ENCODE results near the gene YWHAQ.
"Not testable (repeated sequence)": the region's sequence is repeated elsewhere in the genome, so short reads cannot be mapped to it uniquely, and the experiment has no call there.

Gene YWHAQ

DNA sequence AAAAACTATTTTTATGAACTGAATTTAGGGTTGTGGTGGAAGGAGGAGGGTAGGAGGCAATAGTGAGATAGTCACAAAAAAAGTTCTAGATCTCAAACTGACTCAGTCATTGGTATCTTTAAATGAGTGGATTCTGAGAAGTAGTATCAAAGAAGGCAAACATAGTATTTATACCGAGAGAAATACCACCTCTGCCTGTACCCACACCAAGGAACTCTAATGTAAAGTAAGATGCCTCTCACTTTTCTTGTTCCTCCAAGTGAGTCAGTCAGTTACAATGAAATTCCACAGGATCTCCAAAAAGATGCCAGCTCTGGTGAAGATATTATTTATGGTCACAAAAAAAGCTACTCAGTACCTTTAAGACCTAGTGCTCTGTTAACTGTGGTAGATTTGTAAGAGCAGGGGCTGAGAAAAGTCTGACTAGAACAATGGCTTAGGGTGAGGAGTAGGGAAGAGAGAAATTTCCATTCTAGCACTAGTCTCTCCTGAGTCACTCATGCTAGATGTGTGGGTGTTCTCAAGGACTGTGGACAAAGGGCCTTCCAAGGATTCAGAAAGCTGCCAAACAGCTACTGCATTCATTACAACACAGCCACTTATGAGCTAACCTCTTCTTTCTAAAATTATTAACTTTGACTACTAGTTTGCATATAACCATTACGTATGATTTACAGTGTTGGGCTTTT is 36.3 kb downstream of the YWHAQ start:
- H3K27ac ChIP-seq = peak overlapping the region; percentile 7 to 60
- TF ChIP-seq, protein P1, sequence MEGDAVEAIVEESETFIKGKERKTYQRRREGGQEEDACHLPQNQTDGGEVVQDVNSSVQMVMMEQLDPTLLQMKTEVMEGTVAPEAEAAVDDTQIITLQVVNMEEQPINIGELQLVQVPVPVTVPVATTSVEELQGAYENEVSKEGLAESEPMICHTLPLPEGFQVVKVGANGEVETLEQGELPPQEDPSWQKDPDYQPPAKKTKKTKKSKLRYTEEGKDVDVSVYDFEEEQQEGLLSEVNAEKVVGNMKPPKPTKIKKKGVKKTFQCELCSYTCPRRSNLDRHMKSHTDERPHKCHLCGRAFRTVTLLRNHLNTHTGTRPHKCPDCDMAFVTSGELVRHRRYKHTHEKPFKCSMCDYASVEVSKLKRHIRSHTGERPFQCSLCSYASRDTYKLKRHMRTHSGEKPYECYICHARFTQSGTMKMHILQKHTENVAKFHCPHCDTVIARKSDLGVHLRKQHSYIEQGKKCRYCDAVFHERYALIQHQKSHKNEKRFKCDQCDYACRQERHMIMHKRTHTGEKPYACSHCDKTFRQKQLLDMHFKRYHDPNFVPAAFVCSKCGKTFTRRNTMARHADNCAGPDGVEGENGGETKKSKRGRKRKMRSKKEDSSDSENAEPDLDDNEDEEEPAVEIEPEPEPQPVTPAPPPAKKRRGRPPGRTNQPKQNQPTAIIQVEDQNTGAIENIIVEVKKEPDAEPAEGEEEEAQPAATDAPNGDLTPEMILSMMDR (IDR thresholded peaks at IDR 0.05) = no peak
- DNase-seq (ENCODE audit: low spot score) = no peak

DNA sequence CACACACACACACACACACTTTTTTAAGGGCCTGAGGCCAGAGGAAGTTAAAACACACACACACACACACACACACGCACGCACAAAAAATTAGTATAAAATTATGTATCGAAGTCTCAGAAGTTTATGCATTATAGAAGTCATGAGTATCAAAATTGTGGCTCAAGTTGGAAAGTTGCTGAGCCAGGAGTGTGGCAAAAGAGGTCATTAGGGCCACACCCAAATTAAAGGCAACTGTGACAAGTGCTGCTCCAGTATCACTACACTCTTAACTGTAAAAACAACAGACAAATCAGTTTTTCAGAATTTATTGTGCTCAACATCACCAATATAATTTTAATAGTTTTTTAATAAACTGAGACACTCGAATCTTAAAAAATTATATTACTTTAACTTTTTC is 36.9 kb downstream of the YWHAQ start:
- no peak overlapping the region for H3K27ac ChIP-seq

More for the DNA sequence above, 36.3 kb downstream of the YWHAQ start:
- no peak overlapping the region for H3K4me3 ChIP-seq

DNA sequence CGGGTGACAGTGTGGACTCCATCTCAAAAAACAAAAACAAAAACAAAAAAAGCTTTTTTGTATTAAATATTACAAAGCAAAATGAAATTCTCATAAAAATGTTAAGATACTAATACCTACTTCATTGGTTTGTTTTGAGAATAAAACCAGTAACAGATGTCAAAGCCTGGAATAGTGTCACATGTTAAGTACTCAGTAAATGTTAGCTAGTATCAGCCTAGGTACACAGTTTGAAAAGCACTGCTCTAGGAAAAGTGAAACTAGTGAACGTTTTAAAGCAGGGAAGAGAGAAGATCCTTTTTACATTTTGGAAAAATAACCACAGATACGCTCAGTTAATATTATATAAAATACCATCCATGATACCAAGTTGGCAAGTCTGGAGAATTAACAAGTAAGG is 38.1 kb downstream of the YWHAQ start:
- TF ChIP-seq, protein P1 (IDR thresholded peaks at IDR 0.05) = no peak
- no peak overlapping the region for H3K27ac ChIP-seq

More for the DNA sequence above, 36.9 kb downstream of the YWHAQ start:
- H3K4me3 ChIP-seq = no peak overlapping the region
- no peak for DNase-seq (ENCODE audit: low spot score)
- TF ChIP-seq, protein P1 (IDR thresholded peaks at IDR 0.05) = no peak

DNA sequence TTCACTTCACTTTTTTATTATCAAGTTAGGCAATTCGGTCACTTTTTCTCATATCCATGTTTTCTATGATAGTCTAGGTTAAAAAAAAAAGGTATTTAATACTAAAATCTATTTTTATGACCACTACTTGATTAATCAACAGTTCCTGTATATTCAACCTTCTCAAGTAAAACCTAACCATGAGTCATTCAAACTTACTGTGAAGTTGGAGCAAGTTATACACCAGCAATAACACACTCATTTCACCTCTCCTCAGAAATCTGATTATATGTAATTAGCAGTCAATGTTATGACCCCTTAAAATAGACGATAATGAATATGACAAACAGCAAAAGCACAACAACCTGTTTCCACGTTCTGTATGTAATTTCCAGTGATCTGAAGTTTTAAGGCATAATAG is 40.2 kb downstream of the YWHAQ start:
- no peak overlapping the region for H3K4me3 ChIP-seq
- DNase-seq (ENCODE audit: low spot score) = no peak
- TF ChIP-seq, protein P1 (IDR thresholded peaks at IDR 0.05) = no peak
- H3K27ac ChIP-seq = no peak overlapping the region

More for the DNA sequence above, 38.1 kb downstream of the YWHAQ start:
- DNase-seq (ENCODE audit: low spot score) = no peak
- H3K4me3 ChIP-seq = no peak overlapping the region

DNA sequence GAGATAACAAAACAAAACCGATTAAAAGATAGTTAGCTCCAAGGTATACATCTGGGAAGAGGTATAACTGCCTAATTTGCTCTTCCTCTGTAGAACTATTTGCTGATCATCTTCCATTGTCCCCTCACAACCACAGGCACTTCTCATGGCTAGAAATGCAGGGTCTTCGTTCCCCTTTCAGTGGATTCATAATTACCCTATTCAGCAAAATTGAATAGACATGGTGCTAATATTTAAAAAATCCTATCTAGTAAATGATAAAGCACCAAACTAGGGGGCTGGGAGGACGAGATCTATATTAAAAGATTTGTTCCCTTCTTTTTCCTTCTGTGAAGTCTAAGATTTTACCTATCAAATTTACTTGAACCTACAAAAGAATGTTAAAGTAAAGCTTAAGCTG is 44.3 kb downstream of the YWHAQ start:
- no peak overlapping the region for H3K27ac ChIP-seq
- no peak for DNase-seq (ENCODE audit: low spot score)
- no peak overlapping the region for H3K4me3 ChIP-seq
- TF ChIP-seq, protein P1 (IDR thresholded peaks at IDR 0.05) = no peak

DNA sequence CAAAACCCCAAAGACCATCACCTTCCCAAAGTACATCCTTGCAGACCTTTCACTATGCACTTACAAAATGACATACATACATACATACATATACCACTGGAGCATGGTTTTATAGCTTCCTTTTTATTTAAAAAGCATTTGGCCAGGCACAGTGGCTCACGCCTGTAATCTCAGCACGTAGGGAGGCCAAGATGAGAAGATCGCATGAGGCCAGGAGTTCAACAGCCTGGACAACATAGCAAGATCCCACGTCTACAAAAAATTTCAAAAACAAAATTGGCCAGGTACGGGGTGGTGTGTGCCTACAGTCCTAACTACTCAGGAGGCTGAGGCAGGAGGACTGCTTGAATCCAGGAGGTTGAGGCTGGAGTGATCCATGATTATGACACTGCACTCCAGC is 45.3 kb downstream of the YWHAQ start:
- Histone ChIP-seq H3K4me3 (no peak overlapping the region), H3K27ac (no peak overlapping the region)
- TF ChIP-seq, protein P1 (IDR thresholded peaks at IDR 0.05) = no peak
- no peak for DNase-seq (ENCODE audit: low spot score)

DNA sequence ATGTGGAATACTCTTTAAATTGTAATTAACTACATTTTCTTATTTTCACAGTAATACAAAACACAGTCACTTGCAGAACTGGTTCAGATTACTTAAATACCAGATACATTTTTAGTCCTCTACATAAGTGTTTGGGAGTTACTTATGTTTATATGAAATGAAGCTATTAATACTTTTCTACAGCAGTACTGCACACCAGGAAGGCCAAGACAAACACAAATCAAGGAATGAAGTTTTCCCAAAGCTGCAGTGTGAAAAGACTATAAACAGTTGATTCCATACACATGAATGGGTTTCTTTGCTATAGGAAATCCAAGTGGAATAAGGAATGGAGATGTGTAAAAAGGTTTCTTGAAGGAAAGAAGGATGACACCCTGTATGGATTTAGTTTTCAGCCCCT is 45.9 kb downstream of the YWHAQ start:
- H3K4me3 ChIP-seq; DNase-seq (ENCODE audit: low spot score); H3K27ac ChIP-seq: not testable (repeated sequence)
